ENCODE data around the gene SLC25A20.
A peak's percentile ranks its signal among the peaks of the same experiment; 100 is the strongest.

Gene SLC25A20

DNA sequence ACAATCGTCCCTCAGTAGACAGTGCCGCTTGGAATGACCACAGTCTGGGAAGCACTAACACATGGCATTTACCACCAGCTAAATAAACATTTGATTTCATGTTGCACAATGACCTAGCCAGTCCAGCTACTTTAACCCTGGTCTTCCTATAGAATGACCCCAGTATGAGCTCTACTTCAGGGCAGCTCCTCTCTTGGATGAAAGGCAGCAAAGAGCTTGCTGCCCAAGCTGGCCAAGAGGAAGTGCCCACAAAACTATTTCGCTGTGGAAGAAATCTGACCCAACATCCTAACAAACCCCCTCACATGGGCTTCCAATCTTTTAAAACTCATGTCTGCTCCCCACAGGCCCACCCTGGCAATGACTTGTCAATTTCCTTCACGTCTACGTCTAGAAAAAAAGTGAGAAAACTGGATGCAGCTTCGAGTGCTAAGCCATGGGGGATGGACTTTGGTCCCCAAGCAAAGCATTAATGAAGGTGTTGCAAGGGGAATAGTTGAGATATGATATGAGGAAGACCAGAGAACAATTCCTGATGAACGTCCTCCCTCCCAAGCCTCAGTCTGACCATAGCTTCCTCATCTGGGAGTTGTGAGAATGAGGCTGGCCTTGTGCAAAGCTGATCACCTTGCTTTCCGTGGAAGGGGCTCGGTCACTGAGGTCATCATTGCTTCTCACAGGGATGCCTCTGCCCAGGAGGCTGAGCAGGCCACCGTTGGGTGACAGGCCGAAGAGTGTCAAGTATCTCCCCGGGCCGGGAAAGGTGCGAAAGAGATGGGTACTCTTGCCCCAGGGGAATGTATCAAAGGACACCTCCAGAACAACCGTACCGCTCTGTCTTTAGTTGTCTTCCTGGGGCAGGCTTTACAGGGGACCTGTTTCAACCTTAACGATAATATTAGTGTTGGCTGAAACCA lies 964 bp downstream of the SLC25A20 start:
- DNase-seq: peak in 1 of 2 experiments; percentile 26

DNA sequence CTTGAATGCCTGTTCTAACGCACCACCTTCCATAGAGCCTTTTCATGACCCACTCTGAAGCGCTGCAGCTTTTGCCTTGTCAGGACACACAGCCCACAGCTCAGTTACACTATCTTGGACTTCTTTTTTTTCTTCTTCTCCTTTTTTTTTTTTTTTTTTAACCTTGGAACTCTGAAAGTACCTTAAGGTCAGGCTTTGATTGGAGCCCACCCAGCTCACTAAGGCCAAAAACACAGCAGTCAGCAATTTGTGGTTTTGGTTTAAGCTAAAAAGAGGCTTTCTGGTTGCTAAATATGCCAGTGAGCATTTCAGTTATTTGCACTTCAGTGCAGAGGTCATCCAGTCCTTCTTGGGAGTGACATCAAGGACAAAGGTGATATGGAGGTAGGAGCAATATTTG lies 1.7 kb downstream of the SLC25A20 start:
- DNase-seq: no peak

DNA sequence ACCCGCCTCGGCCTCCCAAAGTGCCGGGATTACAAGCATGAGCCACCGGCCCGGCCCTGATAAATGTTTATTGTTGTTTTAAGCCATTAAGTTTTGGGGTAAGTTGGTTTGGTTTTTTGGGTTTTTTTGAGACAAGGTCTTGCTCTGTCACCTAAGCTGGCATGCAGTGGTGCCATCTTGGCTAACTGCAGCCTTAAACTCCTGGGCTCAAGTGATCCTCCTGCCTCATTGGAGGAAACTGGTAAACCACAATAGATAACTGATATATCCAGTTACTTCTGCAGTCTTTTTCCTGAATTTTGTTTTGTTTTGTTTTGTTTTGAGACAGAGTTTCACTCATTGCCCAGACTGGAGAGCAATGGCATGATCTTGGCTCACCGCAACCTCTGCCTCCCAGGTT lies 4.2 kb downstream of the SLC25A20 start:
- no peak for DNase-seq

DNA sequence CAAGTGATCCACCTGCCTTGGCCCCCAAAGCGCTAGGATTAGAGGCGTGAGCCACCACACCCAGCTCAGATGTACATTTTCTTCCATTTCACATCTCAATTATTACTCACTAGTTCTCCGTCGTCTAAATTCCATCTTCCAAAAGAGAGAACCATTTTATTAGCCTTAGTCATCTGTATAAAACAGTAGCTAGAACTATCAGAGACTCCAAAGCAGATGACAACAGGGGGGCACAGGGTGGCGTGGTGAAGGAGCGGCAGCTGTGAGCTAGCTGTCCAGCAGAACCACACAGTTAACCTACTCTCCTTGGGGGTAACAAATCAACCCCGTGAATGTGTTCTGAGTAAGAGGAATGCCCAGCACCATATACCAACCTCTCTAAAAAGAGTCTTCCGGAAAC lies 7.1 kb downstream of the SLC25A20 start:
- no peak for DNase-seq

DNA sequence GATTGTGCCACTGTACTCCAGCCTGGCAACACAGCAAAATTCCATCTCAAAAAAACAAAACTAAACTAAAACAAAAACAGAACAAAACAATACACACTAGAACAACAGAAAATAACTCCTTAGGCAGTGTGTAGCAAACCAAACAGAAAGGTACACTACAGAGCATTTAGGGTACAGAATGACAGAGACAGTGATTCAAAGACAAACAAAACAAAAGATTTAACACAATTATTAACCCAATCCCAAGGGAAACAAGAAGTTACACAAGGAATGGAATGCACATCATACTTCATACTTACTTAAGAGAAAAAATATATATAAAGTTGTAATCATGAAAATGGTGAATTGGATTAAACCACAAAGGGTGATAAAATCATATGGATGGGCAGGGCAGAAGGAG lies 12.9 kb downstream of the SLC25A20 start:
- DNase-seq: no peak

DNA sequence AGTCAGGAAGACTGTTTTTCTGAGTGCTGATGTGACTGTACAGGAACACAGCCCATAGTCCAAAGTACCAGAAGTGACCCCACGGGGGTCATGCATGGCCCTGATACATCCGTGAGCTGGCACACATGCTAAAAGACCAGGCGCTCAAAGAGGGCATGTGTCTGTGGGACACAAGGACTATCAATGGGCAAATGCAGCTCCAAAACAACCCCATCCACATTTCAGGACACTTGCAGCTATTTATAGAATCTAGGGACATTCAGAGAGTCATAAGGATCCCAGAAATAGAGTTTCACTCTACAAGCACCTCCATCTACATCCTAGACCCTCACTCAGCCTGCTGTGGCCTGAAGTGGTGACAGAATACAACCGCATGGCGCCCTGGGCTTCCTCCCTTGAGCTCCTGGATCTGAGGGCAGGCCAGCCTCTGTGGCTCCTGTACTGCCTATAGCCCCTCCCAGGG lies 17.0 kb downstream of the SLC25A20 start:
- no peak for DNase-seq

DNA sequence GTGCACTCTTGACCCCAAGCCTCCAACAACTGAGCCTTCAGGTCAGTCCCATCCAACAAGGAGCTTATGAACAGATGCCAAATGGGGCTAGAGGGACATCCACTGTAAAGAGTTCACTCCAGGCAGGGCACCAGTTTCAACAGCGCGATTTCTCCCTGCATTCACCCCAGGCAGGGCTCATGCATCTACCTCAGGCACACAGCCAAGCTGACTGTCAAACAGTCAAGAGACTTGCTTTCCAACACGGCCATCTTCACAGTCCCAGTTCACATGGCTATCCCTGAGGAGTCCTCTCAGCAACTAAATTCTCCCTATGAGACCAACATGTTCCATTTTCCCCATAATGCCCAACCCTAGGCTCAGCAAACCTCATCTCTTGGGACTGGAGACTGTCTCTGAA lies 17.7 kb downstream of the SLC25A20 start:
- DNase-seq: no peak

DNA sequence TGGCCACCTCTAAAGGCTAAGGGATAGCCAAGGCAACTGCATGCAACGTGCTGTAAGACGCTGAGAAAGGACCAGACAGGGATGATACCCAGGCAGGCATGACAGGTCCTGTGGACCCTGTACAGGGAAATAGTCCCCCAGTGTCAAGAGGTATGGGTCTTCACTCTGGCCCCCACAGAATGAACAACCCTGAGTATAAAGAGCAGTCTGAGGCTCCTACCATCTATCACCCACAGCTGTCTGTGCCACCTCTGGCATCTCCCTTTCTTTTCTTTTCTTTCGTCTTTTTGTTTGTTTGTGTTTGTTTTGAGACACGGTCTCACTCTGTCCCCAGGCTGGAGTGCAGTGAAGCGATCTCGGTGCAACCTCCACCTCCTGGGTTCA lies 18.7 kb downstream of the SLC25A20 start:
- DNase-seq: no peak

DNA sequence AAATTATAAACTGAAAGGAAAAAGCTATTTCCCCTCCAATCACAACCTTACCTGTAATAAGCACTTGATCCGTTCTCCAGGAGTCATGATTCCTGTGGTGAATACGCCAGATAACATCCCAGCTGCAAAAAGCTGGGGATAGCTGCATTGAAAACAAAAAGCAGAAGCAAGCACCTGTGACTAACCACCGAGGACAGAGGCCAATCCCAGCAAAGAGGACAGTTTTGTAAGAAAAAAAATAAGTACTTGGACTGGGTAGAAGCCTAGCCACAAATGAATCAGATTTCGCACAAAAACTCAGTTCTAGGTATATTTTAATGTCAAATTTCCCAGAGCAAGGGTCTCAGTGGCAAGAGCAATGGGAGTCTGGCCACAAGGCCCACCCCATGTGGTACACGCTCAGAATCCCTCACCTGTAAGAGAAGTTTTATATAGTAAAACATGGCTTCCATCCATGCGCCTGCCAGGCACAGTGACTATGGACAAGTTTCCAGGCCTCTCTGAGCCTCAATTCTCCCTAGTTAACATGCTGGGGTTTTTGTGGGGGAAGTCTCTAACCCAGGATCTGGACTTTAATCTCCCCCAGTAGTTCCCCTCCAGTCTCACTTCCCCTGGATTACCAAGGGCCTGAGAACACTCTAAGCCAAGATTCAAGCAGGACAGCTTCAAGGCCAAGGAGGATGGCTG lies 19.2 kb downstream of the SLC25A20 start:
- DNase-seq: no peak

DNA sequence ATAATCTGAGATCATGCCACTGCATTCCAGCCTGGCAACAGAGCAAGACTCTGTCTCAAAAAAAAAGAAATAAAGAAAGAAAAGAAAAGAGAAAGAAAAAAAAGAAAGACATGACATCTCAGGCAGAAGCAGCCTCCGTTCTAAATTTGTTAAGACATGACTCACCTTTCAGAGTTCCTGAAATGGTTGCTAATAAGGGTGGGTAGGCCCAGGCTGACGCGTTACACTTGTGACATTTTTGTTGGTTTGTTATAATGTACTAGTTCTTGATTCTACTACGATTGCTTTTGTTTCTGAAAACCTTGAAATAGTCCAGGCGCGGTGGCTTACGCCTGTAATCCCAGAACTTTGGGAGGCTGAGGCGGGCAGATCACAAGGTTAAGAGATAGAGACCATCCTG lies 21.0 kb downstream of the SLC25A20 start:
- DNase-seq: no peak

DNA sequence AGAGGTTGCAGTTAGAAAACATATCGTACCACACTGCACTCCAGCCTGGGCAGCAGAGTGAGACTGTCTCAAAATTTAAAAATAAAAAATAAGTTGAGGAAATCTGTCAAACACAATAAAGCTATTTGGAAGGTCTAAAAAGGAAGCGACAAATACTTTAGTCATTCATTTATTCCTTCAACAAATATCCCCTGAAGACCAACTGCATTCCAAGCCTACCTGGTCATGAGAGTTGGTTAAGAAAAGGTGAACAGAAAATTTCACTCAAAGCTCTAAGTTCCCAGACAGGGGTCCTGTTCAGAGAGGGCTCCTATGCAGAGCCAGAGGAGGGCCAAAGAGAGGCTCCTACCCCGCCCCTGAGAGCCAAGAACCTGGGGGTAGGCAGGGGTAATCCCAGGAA lies 35.6 kb downstream of the SLC25A20 start:
- no peak for DNase-seq

DNA sequence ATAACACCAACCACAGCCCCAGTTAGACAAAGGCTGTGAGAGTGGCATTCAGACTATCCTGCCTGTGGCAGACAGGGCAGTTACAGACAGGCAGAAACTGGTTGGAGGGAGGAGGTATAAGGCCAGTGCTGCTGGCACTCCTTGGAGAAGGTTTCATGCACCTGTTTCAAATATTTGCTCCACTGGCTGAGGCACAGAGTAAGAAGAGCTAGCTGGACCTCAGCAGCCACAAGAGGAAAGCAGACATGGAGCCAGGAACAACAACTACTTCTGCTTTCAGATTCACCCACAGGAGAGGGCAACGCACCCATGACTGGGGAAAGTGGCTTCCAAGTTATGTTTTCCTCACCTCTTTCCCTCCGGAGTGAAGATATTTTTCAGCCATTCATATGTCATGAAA lies 39.5 kb downstream of the SLC25A20 start:
- DNase-seq: no peak

DNA sequence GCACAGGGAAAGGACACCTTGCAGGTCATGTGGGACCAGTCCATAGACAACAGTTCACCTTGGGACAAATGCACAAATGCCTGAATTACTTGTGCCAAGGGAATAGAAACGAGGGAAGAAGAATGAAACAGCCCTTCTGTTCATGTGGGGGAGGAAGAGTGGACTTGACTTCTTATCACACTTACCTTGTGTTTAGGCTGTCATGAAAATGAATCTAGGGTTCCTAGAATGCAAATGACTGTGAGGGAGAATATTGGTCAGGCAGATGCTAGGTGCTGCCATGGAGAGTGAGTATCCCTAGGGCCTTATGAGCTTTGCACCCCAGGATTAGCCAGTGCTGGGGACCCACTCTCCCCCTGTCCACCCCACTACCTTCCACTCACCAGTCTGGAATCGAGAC lies 40.0 kb downstream of the SLC25A20 start:
- DNase-seq: no peak

DNA sequence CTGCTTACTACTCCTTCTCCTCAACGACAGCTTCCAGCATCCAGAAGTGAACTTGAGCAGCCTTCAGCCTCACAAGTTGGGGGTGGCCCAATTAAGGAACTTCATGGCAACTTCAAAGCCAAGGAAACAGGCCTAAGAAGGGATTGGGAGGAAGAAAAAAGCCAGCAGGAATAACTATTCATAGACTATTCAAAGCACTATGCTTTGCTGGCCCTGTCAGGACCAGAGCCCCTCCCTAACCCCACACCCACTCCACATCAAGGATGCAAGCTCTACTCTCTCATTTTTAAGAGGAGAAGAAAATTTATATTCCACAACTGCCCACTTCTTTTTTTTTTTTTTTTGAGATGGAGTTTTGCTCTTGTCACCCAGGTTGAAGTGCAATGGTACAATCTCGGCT lies 41.0 kb downstream of the SLC25A20 start:
- DNase-seq: no peak

DNA sequence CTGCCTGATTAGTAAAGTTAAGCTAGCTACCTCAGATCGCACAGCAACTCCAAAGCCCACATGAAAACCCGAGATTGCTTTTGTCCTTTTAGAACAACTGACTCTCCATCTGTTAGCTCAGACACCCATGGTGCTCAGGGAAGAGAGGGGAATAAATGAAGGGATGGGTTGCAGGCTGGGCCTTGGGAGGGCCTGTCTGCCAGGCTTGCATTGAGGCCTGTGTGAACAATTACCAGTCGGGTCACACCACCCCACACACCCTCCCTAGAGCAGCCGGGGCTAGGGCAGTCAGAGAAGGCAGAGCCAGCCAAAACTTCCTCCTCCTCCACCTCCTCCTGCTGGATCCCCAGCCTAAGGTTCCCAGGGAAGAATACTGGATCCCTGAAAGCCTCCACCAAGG lies 42.2 kb downstream of the SLC25A20 start:
- DNase-seq: no peak

DNA sequence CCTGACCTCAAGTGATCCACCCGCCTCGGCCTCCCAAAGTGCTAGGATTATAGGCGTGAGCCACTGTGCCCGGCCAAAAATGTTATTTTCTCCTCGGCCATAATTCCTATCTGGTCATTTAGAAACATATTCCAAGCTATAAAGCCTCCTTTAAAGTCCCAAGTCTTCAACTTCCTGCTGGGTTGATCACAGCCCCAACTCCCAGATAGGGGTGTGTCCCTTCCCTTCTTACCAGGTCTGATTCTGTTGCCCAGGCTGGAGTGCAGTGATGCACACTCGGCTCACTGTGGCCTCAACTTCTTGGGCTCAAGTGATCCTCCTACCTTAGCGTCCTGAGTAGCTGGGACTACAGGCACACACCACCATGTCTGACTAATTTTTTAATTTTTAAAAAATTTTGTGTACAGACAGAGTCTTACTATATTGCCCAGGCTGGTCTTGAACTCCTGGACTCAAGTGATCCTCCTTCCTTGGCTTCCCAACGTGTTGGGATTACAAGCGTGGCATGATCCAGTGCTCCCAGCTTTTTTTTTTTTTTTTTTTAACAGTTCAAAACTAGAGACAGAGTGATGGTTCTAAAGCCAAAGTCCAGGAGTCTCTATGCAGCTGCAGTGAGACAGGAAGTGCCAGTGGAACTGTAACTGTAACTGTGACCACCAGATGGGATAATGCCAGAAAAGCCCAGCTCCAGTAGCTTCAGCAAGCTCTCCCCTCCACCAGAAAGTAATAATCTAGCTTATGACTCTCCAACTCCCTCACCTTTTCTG lies 42.8 kb downstream of the SLC25A20 start:
- no peak for DNase-seq

DNA sequence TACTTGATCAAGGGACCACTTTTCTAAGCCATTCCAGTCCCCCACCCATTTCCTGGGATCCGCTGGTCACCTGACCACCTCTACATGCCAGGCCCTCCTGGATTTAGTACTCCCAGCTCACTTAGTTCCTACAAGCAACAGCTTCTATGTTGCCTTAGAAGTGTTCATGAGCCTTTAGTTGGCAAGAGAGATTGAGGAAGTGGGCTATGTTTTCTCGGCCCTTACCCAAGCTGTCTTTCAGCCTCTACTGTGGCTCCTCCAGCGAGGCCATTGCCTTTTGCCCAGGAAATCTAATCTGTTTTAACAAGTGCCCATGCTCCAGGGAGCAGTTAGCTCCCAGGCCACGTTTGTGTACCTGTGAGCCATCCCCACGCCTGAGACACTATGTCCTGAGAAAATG lies 46.5 kb downstream of the SLC25A20 start:
- DNase-seq: no peak

DNA sequence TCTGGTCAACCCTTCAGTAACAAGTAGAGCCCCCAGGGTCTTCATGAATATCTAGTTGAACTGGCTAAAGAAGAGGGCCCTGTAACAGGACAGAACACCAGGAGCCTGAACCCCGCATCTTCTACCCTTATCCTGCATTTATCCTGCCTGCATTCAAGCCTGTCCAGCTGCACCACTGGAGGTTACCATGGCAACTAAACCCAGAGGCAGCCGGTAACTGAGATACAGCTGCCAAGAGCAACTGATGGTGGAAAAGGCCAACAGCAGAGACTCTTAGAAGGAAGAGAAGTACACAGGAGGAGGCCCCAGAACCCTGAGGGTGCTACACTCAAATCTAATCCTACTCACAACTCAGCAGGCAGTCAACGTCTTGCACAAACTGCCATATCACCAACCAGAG lies 47.3 kb downstream of the SLC25A20 start:
- DNase-seq: peak; percentile 61 to 65

DNA sequence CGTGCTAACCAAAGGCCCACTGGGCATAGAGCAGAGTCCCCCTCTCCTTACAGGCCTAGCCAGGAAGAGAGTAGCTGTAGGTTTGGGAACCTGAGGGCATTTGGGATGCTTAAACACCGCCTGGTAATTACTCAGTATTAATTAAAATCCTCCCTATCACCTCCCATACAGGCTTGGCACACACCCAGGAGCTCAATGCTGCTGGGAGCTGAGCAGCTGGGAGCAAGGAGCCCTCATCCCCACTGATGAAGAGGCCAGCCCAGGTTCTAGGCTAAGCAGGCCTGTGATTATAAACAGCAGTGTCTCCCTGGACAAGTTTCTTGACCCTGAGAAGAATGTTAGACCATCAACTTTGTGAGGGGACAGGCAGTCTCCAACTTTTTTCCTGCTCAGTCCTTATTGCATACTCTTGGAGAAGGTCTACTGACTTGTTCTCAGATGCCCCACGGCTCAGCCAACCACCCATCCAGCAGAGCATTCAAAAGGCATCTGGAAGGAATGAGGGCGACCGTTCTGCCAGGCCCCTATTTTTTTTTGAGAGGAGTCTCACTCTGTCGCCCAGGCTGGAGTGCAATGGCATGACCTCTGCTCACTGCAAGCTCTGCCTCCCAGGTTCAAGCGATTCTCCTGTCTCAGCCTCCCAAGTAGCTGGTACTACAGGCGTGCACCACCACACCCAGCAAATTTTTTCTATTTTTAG lies 49.7 kb downstream of the SLC25A20 start:
- DNase-seq: no peak

DNA sequence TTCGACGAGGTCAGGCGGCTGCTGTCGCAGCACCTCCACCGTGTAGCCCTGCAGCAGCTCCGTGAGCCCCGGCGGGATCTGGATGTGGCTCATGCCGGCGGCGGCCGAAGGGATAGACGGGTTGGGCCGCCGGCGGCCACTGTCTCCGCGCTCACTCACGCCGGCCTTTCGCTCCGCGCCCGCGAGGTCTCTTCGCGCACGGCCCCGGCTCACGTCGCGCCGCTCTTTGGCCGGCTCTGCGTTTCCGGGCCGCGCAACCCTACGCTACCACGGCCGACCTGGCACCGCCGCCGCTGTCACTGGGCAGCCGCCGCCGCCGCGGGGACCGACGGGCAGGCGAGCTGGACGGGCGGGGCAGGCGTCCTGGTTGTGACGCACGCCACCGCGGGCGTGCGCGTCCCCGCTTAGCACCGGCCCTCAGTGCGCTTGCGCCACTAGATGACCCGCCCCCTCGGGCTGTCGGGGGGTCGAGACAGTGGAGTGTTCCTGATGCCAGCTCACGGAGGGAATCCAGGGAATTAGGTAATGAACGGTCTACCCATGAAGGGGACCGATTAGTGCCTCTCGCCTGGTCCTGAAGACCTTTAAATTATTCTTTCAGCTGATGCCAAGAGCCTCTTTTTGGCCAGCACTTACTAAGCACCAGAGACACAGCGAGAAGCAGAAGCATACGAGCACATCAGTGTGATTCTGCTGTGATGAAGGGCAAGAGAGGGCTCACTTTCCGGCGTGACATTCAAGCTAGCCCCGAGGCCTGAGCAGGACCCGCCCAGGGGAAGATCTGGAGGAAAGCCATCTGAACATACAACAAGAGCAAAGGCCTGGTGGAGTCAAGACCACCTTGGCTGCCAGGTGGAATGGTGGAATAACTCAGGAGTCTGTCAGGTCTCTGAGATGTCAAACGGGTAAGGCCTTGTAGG lies 50.9 kb downstream of the SLC25A20 start, which contains the start of gene PRKAR2A:
Gene PRKAR2A, minus strand, starts transcription at position 371 of the 920 bp plus-strand sequence. Its CDS starts 278 bp downstream, at position 93.
- peak; percentile 81 to 82 for DNase-seq

DNA sequence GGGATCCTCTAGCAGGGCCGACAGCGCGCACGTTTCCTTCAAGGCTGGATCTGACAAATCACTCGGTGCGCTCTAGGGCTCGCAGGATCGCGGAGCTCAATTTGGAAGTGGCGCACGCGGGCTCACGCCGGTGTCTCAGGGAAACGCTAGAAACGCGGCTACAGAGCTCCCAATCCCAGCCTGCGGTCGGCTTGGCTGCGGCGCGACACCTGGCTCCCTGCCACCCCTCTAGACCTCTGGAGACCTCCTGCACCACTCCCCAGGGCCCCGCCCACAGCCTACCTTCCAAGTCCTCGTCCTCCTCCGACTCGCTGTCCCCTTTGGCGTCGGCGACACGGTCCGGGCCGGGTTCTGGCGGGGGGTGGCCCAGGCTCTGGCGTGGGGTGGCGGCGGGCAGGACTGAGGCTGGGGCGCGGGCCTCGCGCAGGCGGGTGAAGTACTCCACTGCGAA lies 51.6 kb downstream of the SLC25A20 start:
- peak; percentile 75 to 87 for DNase-seq
